CD14-positive monocyte (primary cell): ENCODE results near the gene PAK4. TPM values are rescaled to one million over a fixed set of nuclear protein-coding genes. Genes with fewer than 3 reads are reported as not detected.

ENCODE experiments used
- DNase-seq, 3 donors: peaks; one replicate each; pipeline ENCODE4 v3.0.0-alpha.2; 2011 to 2022
- H2AFZ ChIP-seq: 2 replicates; pipeline ENCODE4 v1.6.0; 2012; ENCODE audit warnings: mild to moderate bottlenecking, low read depth, low read length, inconsistent platforms; ENCODE audit not compliant: insufficient read depth, poor library complexity, severe bottlenecking
- H3K27ac ChIP-seq, 2 donors: 1 replicate in 1 of 2; 2 replicates in 1 of 2; pipeline ENCODE4 v1.5.1; 2012 to 2013; ENCODE audit warnings: low read length in 2 of 2, control low read depth in 1 of 2, inconsistent platforms in 1 of 2, low read depth in 1 of 2, mild to moderate bottlenecking in 1 of 2
- H3K27me3 ChIP-seq, 2 donors: one replicate each; pipeline versions ENCODE4 v1.6.0 to v1.6.1; 2011 to 2013; ENCODE audit warnings: low read length in 2 of 2; ENCODE audit not compliant: control insufficient read depth in 2 of 2, insufficient read depth in 2 of 2
- H3K36me3 ChIP-seq, 2 donors: replicated peaks in 1 of 2; 1 replicate in 1 of 2; 2 replicates in 1 of 2; pipeline versions ENCODE4 v1.5.1 to v1.6.1; 2012 to 2013; ENCODE audit warnings: low read length in 2 of 2, control low read depth in 1 of 2, inconsistent platforms in 1 of 2, mild to moderate bottlenecking in 1 of 2; ENCODE audit not compliant: insufficient read depth in 2 of 2, control insufficient read depth in 1 of 2
- H3K4me1 ChIP-seq, 2 donors: 1 replicate in 1 of 2; 2 replicates in 1 of 2; pipeline versions ENCODE4 v1.5.1 to v1.6.1; 2012 to 2013; ENCODE audit warnings: low read length in 2 of 2, control low read depth in 1 of 2, inconsistent platforms in 1 of 2, mild to moderate bottlenecking in 1 of 2, moderate library complexity in 1 of 2; ENCODE audit not compliant: insufficient read depth in 2 of 2, control insufficient read depth in 1 of 2
- H3K4me2 ChIP-seq: replicated peaks from 2 replicates; pipeline ENCODE3; 2012; ENCODE audit warnings: low read length, moderate library complexity, mild to moderate bottlenecking; ENCODE audit not compliant: poor library complexity, severe bottlenecking; ENCODE audit errors: extremely low read depth
- H3K4me3 ChIP-seq, 3 experiments: fragments of 200-600 bp in 1 of 3; sonication (generic) in 1 of 3; replicated peaks in 1 of 3; 1 replicate in 2 of 3; 2 replicates in 1 of 3; pipeline ENCODE4 v1.5.1; 2011 to 2013; ENCODE audit warnings: low read length in 3 of 3, mild to moderate bottlenecking in 3 of 3, control low read depth in 2 of 3, low read depth in 2 of 3, inconsistent platforms in 1 of 3, moderate library complexity in 1 of 3
- H3K79me2 ChIP-seq: 2 replicates; pipeline ENCODE4 v1.6.0; 2012; ENCODE audit warnings: mild to moderate bottlenecking, control low read depth, inconsistent platforms, low read length, moderate library complexity; ENCODE audit not compliant: insufficient read depth
- H3K9ac ChIP-seq: 2 replicates; pipeline ENCODE4 v1.6.0; 2017; ENCODE audit warnings: low read length, mild to moderate bottlenecking; ENCODE audit not compliant: insufficient read depth, poor library complexity, severe bottlenecking
- H3K9me3 ChIP-seq, 2 donors: replicated peaks in 1 of 2; 1 replicate in 1 of 2; 2 replicates in 1 of 2; pipeline versions ENCODE4 v1.5.1 to v1.6.1; 2012 to 2013; ENCODE audit warnings: low read length in 2 of 2, control low read depth in 1 of 2; ENCODE audit not compliant: control insufficient read depth in 1 of 2, insufficient read depth in 1 of 2
- H4K20me1 ChIP-seq: 2 replicates; pipeline ENCODE4 v1.6.0; 2012; ENCODE audit warnings: mild to moderate bottlenecking, low read length, control low read depth, moderate library complexity; ENCODE audit not compliant: insufficient read depth
- H3K27ac Mint-ChIP-seq, 7 donors: one replicate each; pipeline ENCODE4 v1.8.0; 2020; ENCODE audit warnings: mild to moderate bottlenecking in 7 of 7, mixed read lengths in 7 of 7, moderate library complexity in 6 of 7, inconsistent platforms in 2 of 7
- H3K27me3 Mint-ChIP-seq, 3 donors: one replicate each; pipeline ENCODE4 v1.8.0; 2021 to 2022; ENCODE audit warnings: low read depth in 3 of 3, mild to moderate bottlenecking in 3 of 3, mixed read lengths in 3 of 3, moderate library complexity in 3 of 3, inconsistent platforms in 1 of 3
- H3K36me3 Mint-ChIP-seq, 2 donors: one replicate each; pipeline ENCODE4 v1.8.0; 2020; ENCODE audit warnings: mixed read lengths in 2 of 2, inconsistent platforms in 1 of 2, mild to moderate bottlenecking in 1 of 2
- H3K4me1 Mint-ChIP-seq: one replicate; pipeline ENCODE4 v1.8.0; 2020; ENCODE audit warnings: mild to moderate bottlenecking, mixed read lengths
- H3K4me3 Mint-ChIP-seq, 2 donors: one replicate each; pipeline ENCODE4 v1.8.0; 2020; ENCODE audit warnings: mild to moderate bottlenecking in 2 of 2, mixed read lengths in 2 of 2, moderate library complexity in 1 of 2
- H3K9me3 Mint-ChIP-seq, 7 donors: one replicate each; pipeline ENCODE4 v1.8.0; 2020 to 2022; ENCODE audit warnings: mixed read lengths in 7 of 7, mild to moderate bottlenecking in 6 of 7, moderate library complexity in 6 of 7, inconsistent platforms in 2 of 7
- CTCF ChIP-seq: fragments of 200-600 bp; IDR thresholded peaks from one replicate; pipeline ENCODE4 v1.8.0; 2022; ENCODE audit warnings: antibody characterized with exemption, mild to moderate bottlenecking
- WGBS: methylation state at CpG from one replicate; pipeline ENCODE4 v1.1.5; 2013; ENCODE audit warnings: missing lambda C conversion rate; ENCODE audit not compliant: insufficient coverage; 5-methylcytosine and 5-hydroxymethylcytosine counted together
- intact Hi-C, 2 donors: fragments of 100-400 bp; cut with micrococcal nuclease; formaldehyde crosslinking; loops; one replicate each; pipeline versions ENCODE4 v1.15.0 to v1.15.1; 2023
- polyA plus RNA-seq, 3 donors: library from polyadenylated mRNA; depleted of rRNA in 1 of 3; unstranded in 2 of 3; stranded (reverse) in 1 of 3; fragments of 300-500 nt in 2 of 3; fragments of >200 nt in 1 of 3; fragmentation: Illumina TruSeq in 2 of 3; gene quantifications; 1 replicate in 2 of 3; 2 replicates in 1 of 3; pipeline ENCODE4 v1.2.3, GENCODE V29; 2012 to 2021

The PAK4 gene
- polyA plus RNA-seq, 3 donors = 1.3 to 11.3 (median 1.5) TPM

- no peak overlapping the region for H3K27ac ChIP-seq
- no peak overlapping the region for H3K4me3 Mint-ChIP-seq
- H3K4me3 ChIP-seq = no peak overlapping the region
- H3K36me3 ChIP-seq = peaks cover 21 to 27% of the 10 kb centered on the region in 2 donors
- no peaks in the 10 kb centered on the region for H3K9me3 ChIP-seq
- no CpG with 5 or more reads among the region's 4 CpGs for WGBS
- H2AFZ ChIP-seq = no peak overlapping the region
- H3K79me2 ChIP-seq = no peaks in the 10 kb centered on the region
- H3K4me1 Mint-ChIP-seq = no peaks in the 10 kb centered on the region
- intact Hi-C loops = no loop called here
- H3K27me3 ChIP-seq = no peaks in the 10 kb centered on the region
- no peak for DNase-seq
- H3K27ac Mint-ChIP-seq = no peak overlapping the region
- no peak overlapping the region for H3K9ac ChIP-seq
- no peaks in the 10 kb centered on the region for H3K4me1 ChIP-seq
- H3K4me2 ChIP-seq = no peak overlapping the region
- H4K20me1 ChIP-seq = no peaks in the 10 kb centered on the region
- TF ChIP-seq CTCF = no peak
- H3K36me3 Mint-ChIP-seq = peaks cover 14 to 32% of the 10 kb centered on the region in 2 donors
- H3K27me3 Mint-ChIP-seq = peaks cover 3% of the 10 kb centered on the region in 3 donors
- peaks cover 0 to 2% (median 0%) of the 10 kb centered on the region in 7 donors for H3K9me3 Mint-ChIP-seq
Observed at GRCh38 chr19:39182174-39182505, 56.6 kb downstream of the PAK4 start.

- H3K27me3 ChIP-seq = no peaks in the 10 kb centered on the region
- Mint-ChIP-seq H3K9me3 (peaks cover 0 to 2% (median 0%) of the 10 kb centered on the region in 7 donors), H3K27me3 (peaks cover 3 to 4% (median 4%) of the 10 kb centered on the region in 3 donors), H3K4me1 (no peaks in the 10 kb centered on the region), H3K4me3 (no peak overlapping the region), H3K27ac (peak overlapping the region in 1 of 7 donors; percentile 30), H3K36me3 (peaks cover 12 to 23% of the 10 kb centered on the region in 2 donors)
- no peak for DNase-seq
- no peak overlapping the region for H2AFZ ChIP-seq
- intact Hi-C loops = no loop called here
- H3K79me2 ChIP-seq = no peaks in the 10 kb centered on the region
- H3K36me3 ChIP-seq = peaks cover 12 to 17% of the 10 kb centered on the region in 2 donors
- no peak for TF ChIP-seq CTCF
- no peaks in the 10 kb centered on the region for H3K9me3 ChIP-seq
- H3K4me3 ChIP-seq = no peak overlapping the region
- H3K9ac ChIP-seq = no peak overlapping the region
- no peak overlapping the region for H3K4me2 ChIP-seq
- H3K27ac ChIP-seq = no peak overlapping the region
- no peaks in the 10 kb centered on the region for H4K20me1 ChIP-seq
- 93% methylated on average over 2 of the region's 8 CpGs for WGBS
- H3K4me1 ChIP-seq = no peaks in the 10 kb centered on the region
Observed at GRCh38 chr19:39183104-39183503, 57.5 kb downstream of the PAK4 start.
